Ishikawa (cell line): ENCODE data around the gene ARL4D.

Experiments used
- CEBPB ChIP-seq: IDR thresholded peaks from 2 replicates; pipeline ENCODE4 v1.6.1; 2012
- CREB1 ChIP-seq: IDR thresholded peaks from 2 replicates; pipeline ENCODE4 v1.6.1; 2012; ENCODE audit warnings: low read depth
- EGR1 ChIP-seq: IDR thresholded peaks from 2 replicates; pipeline ENCODE4 v1.6.1; 2012
- EP300 ChIP-seq: IDR thresholded peaks from 2 replicates; pipeline ENCODE4 v1.6.1; 2012; ENCODE audit warnings: borderline replicate concordance
- FOXM1 ChIP-seq: IDR thresholded peaks from 2 replicates; pipeline ENCODE4 v1.6.1; 2012; ENCODE audit warnings: low read depth, borderline replicate concordance
- MAX ChIP-seq: IDR thresholded peaks from 2 replicates; pipeline ENCODE4 v1.6.1; 2012
- NFIC ChIP-seq: IDR thresholded peaks from 2 replicates; pipeline ENCODE4 v1.6.1; 2012
- RAD21 ChIP-seq: IDR thresholded peaks from 2 replicates; pipeline ENCODE4 v1.6.1; 2012; ENCODE audit warnings: low read depth
- REST ChIP-seq: IDR thresholded peaks from 2 replicates; pipeline ENCODE4 v1.6.1; 2012; ENCODE audit warnings: low read depth, mild to moderate bottlenecking
- TAF1 ChIP-seq: IDR thresholded peaks from 2 replicates; pipeline ENCODE4 v1.6.1; 2012; ENCODE audit warnings: low read depth, mild to moderate bottlenecking
- TCF12 ChIP-seq: IDR thresholded peaks from 2 replicates; pipeline ENCODE4 v1.6.1; 2012; ENCODE audit warnings: low read depth
- TEAD4 ChIP-seq: IDR thresholded peaks from 2 replicates; pipeline ENCODE4 v1.6.1; 2012
- USF1 ChIP-seq: IDR thresholded peaks from 2 replicates; pipeline ENCODE4 v1.6.1; 2012
- YY1 ChIP-seq: IDR thresholded peaks from 2 replicates; pipeline ENCODE4 v1.6.1; 2012; ENCODE audit warnings: low read depth
- ZBTB7A ChIP-seq: IDR thresholded peaks from 2 replicates; pipeline ENCODE4 v1.6.1; 2012; ENCODE audit warnings: low read depth

Gene ARL4D

GRCh38 chr17:43427362-43428043, 28.7 kb downstream of the ARL4D start:
- TF ChIP-seq TCF12 = peak; percentile 60
- peak; percentile 11; the same call in 1 of the 2 replicates for TF ChIP-seq TEAD4
- TF ChIP-seq CREB1 = no peak
- TF ChIP-seq MAX = peak; percentile 51; the same call in 1 of the 2 replicates
- TF ChIP-seq EP300 = peak; percentile 78
- TF ChIP-seq YY1 = peak; percentile 71
- no peak for TF ChIP-seq REST
- peak; percentile 44 for TF ChIP-seq USF1
- TF ChIP-seq NFIC = peak; percentile 90
- TF ChIP-seq FOXM1 = peak; percentile 37; the same call in 1 of the 2 replicates

GRCh38 chr17:43428524-43428923, 29.7 kb downstream of the ARL4D start:
- no peak for TF ChIP-seq ZBTB7A
- no peak for TF ChIP-seq TAF1
- TF ChIP-seq EGR1 = no peak
- no peak for TF ChIP-seq CEBPB
- TF ChIP-seq NFIC = no peak
- no peak for TF ChIP-seq YY1
- TF ChIP-seq RAD21 = no peak
- TF ChIP-seq EP300 = no peak
- TF ChIP-seq FOXM1 = no peak
- TF ChIP-seq CREB1 = no peak
- no peak for TF ChIP-seq TCF12
- TF ChIP-seq USF1 = no peak
- TF ChIP-seq REST = no peak
- no peak for TF ChIP-seq TEAD4
- TF ChIP-seq MAX = no peak

GRCh38 chr17:43430936-43431713, 32.3 kb downstream of the ARL4D start:
- TF ChIP-seq YY1 (no peak), ZBTB7A (no peak), FOXM1 (no peak), TCF12 (no peak), EGR1 (no peak), CEBPB (no peak), CREB1 (no peak), MAX (no peak), NFIC (no peak), USF1 (no peak), TAF1 (no peak), RAD21 (no peak), REST (no peak), TEAD4 (no peak), EP300 (no peak)
